GM23338 (cell line): ENCODE measurements around the gene REEP5. TPM values are rescaled to one million over a fixed set of nuclear protein-coding genes. Genes with fewer than 3 reads are reported as not detected.

Experiments
- ATAC-seq: fragments of 200-7000 bp; cut with Tn5 transposase; 3 replicates; pipeline ENCODE4 v1.9.1; 2020
- DNase-seq: peaks from one replicate; pipeline ENCODE4 v3.0.0-alpha.2; 2015; ENCODE audit warnings: low spot score
- H2AFZ ChIP-seq: fragments of 200-600 bp; sonication (generic); 2 replicates; pipeline ENCODE4 v1.8.0; 2016; ENCODE audit warnings: antibody characterized with exemption, mild to moderate bottlenecking, moderate library complexity
- H3F3A ChIP-seq: fragments of 200-600 bp; sonication (generic); replicated peaks from 2 replicates; pipeline ENCODE4 v1.8.0; 2017; ENCODE audit warnings: antibody characterized with exemption, mixed run types, low read depth
- H3K27ac ChIP-seq: fragments of 200-600 bp; sonication (generic); 2 replicates; pipeline ENCODE4 v1.6.1; 2016; ENCODE audit warnings: low read depth
- H3K27me3 ChIP-seq: fragments of 200-600 bp; sonication (generic); 2 replicates; pipeline ENCODE4 v1.8.0; 2016; ENCODE audit warnings: mild to moderate bottlenecking, mixed run types, moderate library complexity; ENCODE audit not compliant: insufficient read depth
- H3K36me3 ChIP-seq: fragments of 200-600 bp; sonication (generic); 2 replicates; pipeline ENCODE4 v1.8.0; 2016; ENCODE audit warnings: mild to moderate bottlenecking; ENCODE audit not compliant: insufficient read depth
- H3K4me1 ChIP-seq: fragments of 200-600 bp; sonication (generic); 2 replicates; pipeline ENCODE4 v1.8.0; 2016; ENCODE audit warnings: mild to moderate bottlenecking, moderate library complexity; ENCODE audit not compliant: insufficient read depth
- H3K4me2 ChIP-seq: fragments of 200-600 bp; sonication (generic); 2 replicates; pipeline ENCODE4 v1.7.1; 2017; ENCODE audit warnings: mixed run types
- H3K4me3 ChIP-seq: fragments of 200-600 bp; sonication (generic); 2 replicates; pipeline ENCODE4 v1.6.1; 2016; ENCODE audit warnings: mixed run types
- H3K79me2 ChIP-seq: fragments of 200-600 bp; sonication (generic); replicated peaks from 2 replicates; pipeline ENCODE4 v1.8.0; 2017; ENCODE audit warnings: mild to moderate bottlenecking; ENCODE audit not compliant: insufficient read depth
- H3K9me2 ChIP-seq: fragments of 200-600 bp; sonication (generic); 2 replicates; pipeline ENCODE4 v1.8.0; 2017; ENCODE audit not compliant: insufficient read depth
- H4K20me1 ChIP-seq: fragments of 200-600 bp; sonication (generic); replicated peaks from 2 replicates; pipeline ENCODE4 v1.8.0; 2017; ENCODE audit warnings: mild to moderate bottlenecking; ENCODE audit not compliant: insufficient read depth
- H3K27ac Mint-ChIP-seq: 2 replicates; pipeline ENCODE4 v1.8.0; 2020; ENCODE audit warnings: inconsistent platforms, mild to moderate bottlenecking, moderate library complexity, mixed read lengths
- H3K27me3 Mint-ChIP-seq: 3 replicates; pipeline ENCODE4 v1.8.0; 2022; ENCODE audit warnings: low read depth, mild to moderate bottlenecking, moderate library complexity, mixed read lengths, inconsistent platforms; ENCODE audit not compliant: insufficient read depth, poor library complexity
- H3K36me3 Mint-ChIP-seq: 3 replicates; pipeline ENCODE4 v1.8.0; 2021; ENCODE audit warnings: low read depth, mild to moderate bottlenecking, inconsistent platforms, moderate library complexity, mixed read lengths
- H3K4me1 Mint-ChIP-seq: 3 replicates; pipeline ENCODE4 v1.8.0; 2020; ENCODE audit warnings: mild to moderate bottlenecking, inconsistent platforms, mixed read lengths
- H3K4me3 Mint-ChIP-seq: 3 replicates; pipeline ENCODE4 v1.8.0; 2021; ENCODE audit warnings: moderate library complexity, mild to moderate bottlenecking, inconsistent platforms, mixed read lengths
- H3K9me3 Mint-ChIP-seq: 3 replicates; pipeline ENCODE4 v1.8.0; 2020; ENCODE audit warnings: moderate library complexity, mild to moderate bottlenecking, inconsistent platforms, mixed read lengths
- CREB1 ChIP-seq: fragments of 250-450 bp; sonication (Bioruptor Pico); IDR thresholded peaks from 2 replicates; pipeline ENCODE4 v1.5.0; 2020; ENCODE audit warnings: low read depth, mild to moderate bottlenecking, moderate library complexity
- EZH2 ChIP-seq: fragments of 200-600 bp; sonication (generic); IDR thresholded peaks from one replicate; pipeline ENCODE4 v1.8.0; 2017; ENCODE audit warnings: antibody characterized with exemption, mild to moderate bottlenecking, low read depth; ENCODE audit not compliant: unreplicated experiment
- EZH2phosphoT487 ChIP-seq: fragments of 200-600 bp; sonication (generic); IDR thresholded peaks from one replicate; pipeline ENCODE4 v1.8.1; 2018; ENCODE audit warnings: antibody characterized with exemption; ENCODE audit not compliant: unreplicated experiment
- JUNB ChIP-seq: IDR thresholded peaks from one replicate; pipeline ENCODE4 v1.6.1; 2016; ENCODE audit warnings: antibody characterized with exemption; ENCODE audit not compliant: unreplicated experiment
- NANOG ChIP-seq: IDR thresholded peaks from 2 replicates; pipeline ENCODE4 v1.6.1; 2016; ENCODE audit warnings: antibody characterized with exemption, borderline replicate concordance
- POLR2AphosphoS5 ChIP-seq: IDR thresholded peaks from 2 replicates; pipeline ENCODE4 v1.6.1; 2016; ENCODE audit warnings: antibody characterized with exemption, low read depth
- REST ChIP-seq: IDR thresholded peaks from one replicate; pipeline ENCODE4 v1.6.1; 2018; ENCODE audit warnings: antibody characterized with exemption; ENCODE audit not compliant: unreplicated experiment
- STAT1 ChIP-seq: IDR thresholded peaks from one replicate; pipeline ENCODE4 v1.6.1; 2016; ENCODE audit warnings: antibody characterized with exemption; ENCODE audit not compliant: unreplicated experiment
- ZNF114 ChIP-seq: fragments of 250-450 bp; sonication (Bioruptor Pico); IDR thresholded peaks from 2 replicates; pipeline ENCODE4 v1.5.0; 2020; ENCODE audit warnings: mild to moderate bottlenecking, moderate library complexity
- ZNF331 ChIP-seq: fragments of 250-450 bp; sonication (Bioruptor Pico); IDR thresholded peaks from 2 replicates; pipeline ENCODE4 v1.5.0; 2020; ENCODE audit warnings: low read depth, mild to moderate bottlenecking, moderate library complexity
- polyA plus RNA-seq: library from polyadenylated mRNA; unstranded; fragments of >200 nt; fragmentation: Nextera tagmentation; extraction: Ambion mirVana; gene quantifications from 2 replicates; pipeline ENCODE4 v1.2.1, GENCODE V29; 2016
- total RNA-seq: library from RNA; depleted of rRNA; stranded (reverse); fragments of >200 nt; shearing (Covaris generic); gene quantifications from 2 replicates; pipeline ENCODE4 v1.2.3, GENCODE V29; 2014
- TF ChIP-seq, protein P1 (sequence below), 2 experiments: fragments of 200-600 bp in 1 of 2; sonication (generic) in 1 of 2; conservative IDR thresholded peaks; 2 replicates each; pipeline versions ENCODE4 v1.5.1 to v1.6.1; 2016 to 2017; ENCODE audit warnings: antibody characterized with exemption in 2 of 2, low read depth in 2 of 2, mild to moderate bottlenecking in 2 of 2, moderate library complexity in 1 of 2
- TF ChIP-seq, protein P2 (sequence below): fragments of 250-450 bp; sonication (Bioruptor Pico); IDR thresholded peaks from 2 replicates; pipeline ENCODE4 v1.5.0; 2020; ENCODE audit warnings: mild to moderate bottlenecking, moderate library complexity
- TF ChIP-seq, protein P3 (sequence below): IDR thresholded peaks from 2 replicates; pipeline ENCODE4 v1.6.1; 2016; ENCODE audit warnings: antibody characterized with exemption

Gene REEP5
- total and polyA plus RNA-seq, 2 experiments from 2014 or later = 32.5 to 111 TPM

GRCh38 chr5:112938286-112938685 is 16.3 kb upstream of the REEP5 start:
- Histone ChIP-seq H3K4me3 (no peak overlapping the region), H3F3A (no peaks in the 10 kb centered on the region), H3K4me2 (no peak overlapping the region), H3K27me3 (no peaks in the 10 kb centered on the region), H3K4me1 (no peaks in the 10 kb centered on the region), H4K20me1 (no peaks in the 10 kb centered on the region), H3K9me2 (no peaks in the 10 kb centered on the region), H3K27ac (no peak overlapping the region), H3K36me3 (no peaks in the 10 kb centered on the region), H3K79me2 (no peaks in the 10 kb centered on the region), H2AFZ (no peak overlapping the region)
- Mint-ChIP-seq H3K36me3 (no peaks in the 10 kb centered on the region), H3K27ac (no peak overlapping the region), H3K27me3 (peaks cover 2% of the 10 kb centered on the region), H3K4me3 (no peak overlapping the region), H3K9me3 (no peaks in the 10 kb centered on the region), H3K4me1 (peaks cover 2% of the 10 kb centered on the region; the same call in 1 of the 3 replicates)
- TF ChIP-seq EZH2 (no peak), NANOG (no peak), CREB1 (CRISPR knock-in tag) (no peak), ZNF331 (no peak), JUNB (no peak), ZNF114 (CRISPR knock-in tag) (no peak), EZH2phosphoT487 (no peak), POLR2AphosphoS5 (no peak), STAT1 (no peak), REST (no peak)
- TF ChIP-seq, protein P1, sequence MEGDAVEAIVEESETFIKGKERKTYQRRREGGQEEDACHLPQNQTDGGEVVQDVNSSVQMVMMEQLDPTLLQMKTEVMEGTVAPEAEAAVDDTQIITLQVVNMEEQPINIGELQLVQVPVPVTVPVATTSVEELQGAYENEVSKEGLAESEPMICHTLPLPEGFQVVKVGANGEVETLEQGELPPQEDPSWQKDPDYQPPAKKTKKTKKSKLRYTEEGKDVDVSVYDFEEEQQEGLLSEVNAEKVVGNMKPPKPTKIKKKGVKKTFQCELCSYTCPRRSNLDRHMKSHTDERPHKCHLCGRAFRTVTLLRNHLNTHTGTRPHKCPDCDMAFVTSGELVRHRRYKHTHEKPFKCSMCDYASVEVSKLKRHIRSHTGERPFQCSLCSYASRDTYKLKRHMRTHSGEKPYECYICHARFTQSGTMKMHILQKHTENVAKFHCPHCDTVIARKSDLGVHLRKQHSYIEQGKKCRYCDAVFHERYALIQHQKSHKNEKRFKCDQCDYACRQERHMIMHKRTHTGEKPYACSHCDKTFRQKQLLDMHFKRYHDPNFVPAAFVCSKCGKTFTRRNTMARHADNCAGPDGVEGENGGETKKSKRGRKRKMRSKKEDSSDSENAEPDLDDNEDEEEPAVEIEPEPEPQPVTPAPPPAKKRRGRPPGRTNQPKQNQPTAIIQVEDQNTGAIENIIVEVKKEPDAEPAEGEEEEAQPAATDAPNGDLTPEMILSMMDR (conservative IDR thresholded peaks at IDR 0.05; ENCODE audit: low read depth in 2 of 2) = no peak
- TF ChIP-seq, protein P2, sequence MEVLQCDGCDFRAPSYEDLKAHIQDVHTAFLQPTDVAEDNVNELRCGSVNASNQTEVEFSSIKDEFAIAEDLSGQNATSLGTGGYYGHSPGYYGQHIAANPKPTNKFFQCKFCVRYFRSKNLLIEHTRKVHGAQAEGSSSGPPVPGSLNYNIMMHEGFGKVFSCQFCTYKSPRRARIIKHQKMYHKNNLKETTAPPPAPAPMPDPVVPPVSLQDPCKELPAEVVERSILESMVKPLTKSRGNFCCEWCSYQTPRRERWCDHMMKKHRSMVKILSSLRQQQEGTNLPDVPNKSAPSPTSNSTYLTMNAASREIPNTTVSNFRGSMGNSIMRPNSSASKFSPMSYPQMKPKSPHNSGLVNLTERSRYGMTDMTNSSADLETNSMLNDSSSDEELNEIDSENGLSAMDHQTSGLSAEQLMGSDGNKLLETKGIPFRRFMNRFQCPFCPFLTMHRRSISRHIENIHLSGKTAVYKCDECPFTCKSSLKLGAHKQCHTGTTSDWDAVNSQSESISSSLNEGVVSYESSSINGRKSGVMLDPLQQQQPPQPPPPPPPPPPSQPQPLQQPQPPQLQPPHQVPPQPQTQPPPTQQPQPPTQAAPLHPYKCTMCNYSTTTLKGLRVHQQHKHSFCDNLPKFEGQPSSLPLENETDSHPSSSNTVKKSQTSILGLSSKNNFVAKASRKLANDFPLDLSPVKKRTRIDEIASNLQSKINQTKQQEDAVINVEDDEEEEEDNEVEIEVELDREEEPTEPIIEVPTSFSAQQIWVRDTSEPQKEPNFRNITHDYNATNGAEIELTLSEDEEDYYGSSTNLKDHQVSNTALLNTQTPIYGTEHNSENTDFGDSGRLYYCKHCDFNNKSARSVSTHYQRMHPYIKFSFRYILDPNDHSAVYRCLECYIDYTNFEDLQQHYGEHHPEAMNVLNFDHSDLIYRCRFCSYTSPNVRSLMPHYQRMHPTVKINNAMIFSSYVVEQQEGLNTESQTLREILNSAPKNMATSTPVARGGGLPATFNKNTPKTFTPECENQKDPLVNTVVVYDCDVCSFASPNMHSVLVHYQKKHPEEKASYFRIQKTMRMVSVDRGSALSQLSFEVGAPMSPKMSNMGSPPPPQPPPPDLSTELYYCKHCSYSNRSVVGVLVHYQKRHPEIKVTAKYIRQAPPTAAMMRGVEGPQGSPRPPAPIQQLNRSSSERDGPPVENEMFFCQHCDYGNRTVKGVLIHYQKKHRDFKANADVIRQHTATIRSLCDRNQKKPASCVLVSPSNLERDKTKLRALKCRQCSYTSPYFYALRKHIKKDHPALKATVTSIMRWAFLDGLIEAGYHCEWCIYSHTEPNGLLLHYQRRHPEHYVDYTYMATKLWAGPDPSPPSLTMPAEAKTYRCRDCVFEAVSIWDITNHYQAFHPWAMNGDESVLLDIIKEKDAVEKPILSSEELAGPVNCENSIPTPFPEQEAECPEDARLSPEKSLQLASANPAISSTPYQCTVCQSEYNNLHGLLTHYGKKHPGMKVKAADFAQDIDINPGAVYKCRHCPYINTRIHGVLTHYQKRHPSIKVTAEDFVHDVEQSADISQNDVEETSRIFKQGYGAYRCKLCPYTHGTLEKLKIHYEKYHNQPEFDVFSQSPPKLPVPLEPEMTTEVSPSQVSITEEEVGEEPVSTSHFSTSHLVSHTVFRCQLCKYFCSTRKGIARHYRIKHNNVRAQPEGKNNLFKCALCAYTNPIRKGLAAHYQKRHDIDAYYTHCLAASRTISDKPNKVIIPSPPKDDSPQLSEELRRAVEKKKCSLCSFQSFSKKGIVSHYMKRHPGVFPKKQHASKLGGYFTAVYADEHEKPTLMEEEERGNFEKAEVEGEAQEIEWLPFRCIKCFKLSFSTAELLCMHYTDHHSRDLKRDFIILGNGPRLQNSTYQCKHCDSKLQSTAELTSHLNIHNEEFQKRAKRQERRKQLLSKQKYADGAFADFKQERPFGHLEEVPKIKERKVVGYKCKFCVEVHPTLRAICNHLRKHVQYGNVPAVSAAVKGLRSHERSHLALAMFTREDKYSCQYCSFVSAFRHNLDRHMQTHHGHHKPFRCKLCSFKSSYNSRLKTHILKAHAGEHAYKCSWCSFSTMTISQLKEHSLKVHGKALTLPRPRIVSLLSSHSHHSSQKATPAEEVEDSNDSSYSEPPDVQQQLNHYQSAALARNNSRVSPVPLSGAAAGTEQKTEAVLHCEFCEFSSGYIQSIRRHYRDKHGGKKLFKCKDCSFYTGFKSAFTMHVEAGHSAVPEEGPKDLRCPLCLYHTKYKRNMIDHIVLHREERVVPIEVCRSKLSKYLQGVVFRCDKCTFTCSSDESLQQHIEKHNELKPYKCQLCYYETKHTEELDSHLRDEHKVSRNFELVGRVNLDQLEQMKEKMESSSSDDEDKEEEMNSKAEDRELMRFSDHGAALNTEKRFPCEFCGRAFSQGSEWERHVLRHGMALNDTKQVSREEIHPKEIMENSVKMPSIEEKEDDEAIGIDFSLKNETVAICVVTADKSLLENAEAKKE (CRISPR knock-in tag) = no peak
- TF ChIP-seq, protein P3, sequence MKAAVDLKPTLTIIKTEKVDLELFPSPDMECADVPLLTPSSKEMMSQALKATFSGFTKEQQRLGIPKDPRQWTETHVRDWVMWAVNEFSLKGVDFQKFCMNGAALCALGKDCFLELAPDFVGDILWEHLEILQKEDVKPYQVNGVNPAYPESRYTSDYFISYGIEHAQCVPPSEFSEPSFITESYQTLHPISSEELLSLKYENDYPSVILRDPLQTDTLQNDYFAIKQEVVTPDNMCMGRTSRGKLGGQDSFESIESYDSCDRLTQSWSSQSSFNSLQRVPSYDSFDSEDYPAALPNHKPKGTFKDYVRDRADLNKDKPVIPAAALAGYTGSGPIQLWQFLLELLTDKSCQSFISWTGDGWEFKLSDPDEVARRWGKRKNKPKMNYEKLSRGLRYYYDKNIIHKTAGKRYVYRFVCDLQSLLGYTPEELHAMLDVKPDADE = no peak
- DNase-seq (no peak), ATAC-seq (no peak)
